ENCODE measurements around the gene POU2F1. TPM values are rescaled to one million over a fixed set of nuclear protein-coding genes. Genes with fewer than 3 reads are reported as not detected.

The POU2F1 gene
- polyA plus RNA-seq, 1 donor (not counting 4 experiments of a cell fraction or from before 2014, with no cell fraction given): 3.2 TPM

- no peak overlapping the region for H3K4me2 ChIP-seq (ENCODE audit: control insufficient read depth, extremely low read depth, insufficient read depth, low read depth, low read length)
- H4K20me1 ChIP-seq (ENCODE audit: control insufficient read depth, extremely low read depth, insufficient read depth, low read length): no peaks in the 10 kb centered on the region
- no peaks in the 10 kb centered on the region for H3K9me3 ChIP-seq (ENCODE audit: control insufficient read depth, low read depth, low read length)
- no peak overlapping the region for H3K4me3 ChIP-seq (ENCODE audit: control insufficient read depth in 2 of 3, extremely low read depth in 1 of 3, insufficient read depth in 2 of 3, low read depth in 1 of 3, low read length in 3 of 3)
- H3K79me2 ChIP-seq (ENCODE audit: control insufficient read depth, insufficient read depth, low read length): no peaks in the 10 kb centered on the region
- H3K9me1 ChIP-seq (ENCODE audit: control insufficient read depth, extremely low read depth, insufficient read depth, low read length): no peaks in the 10 kb centered on the region
- no peak overlapping the region for H3K9ac ChIP-seq (ENCODE audit: control insufficient read depth, extremely low read depth, insufficient read depth, low read length)
- H3K27me3 ChIP-seq (ENCODE audit: control insufficient read depth, extremely low read depth, insufficient read depth, low read length): no peaks in the 10 kb centered on the region
- DNase-seq (ENCODE audit: low read depth, low spot score) (no peak), FAIRE-seq (no peak)
- no peak for TF ChIP-seq EZH2 (IDR thresholded peaks at IDR 0.05; ENCODE audit: low read length)
- no peak for TF ChIP-seq CTCF (optimal IDR thresholded peaks at IDR 0.05 in 1 of 3, IDR thresholded peaks at IDR 0.05 in 1 of 3, conservative IDR thresholded peaks at IDR 0.05 in 1 of 3; ENCODE audit: extremely low read depth in 1 of 3, insufficient read depth in 2 of 3, low read length in 3 of 3)
- H3K27ac ChIP-seq (ENCODE audit: control insufficient read depth, insufficient read depth, low read length): no peak overlapping the region
- dilution Hi-C loops (cut with MboI; ENCODE audit: extremely low pct_ligation_motif_present, low sequenced_read_pairs): no loop called here
- no peaks in the 10 kb centered on the region for H3K4me1 ChIP-seq (ENCODE audit: control insufficient read depth, extremely low read depth, insufficient read depth, low read length)
- H3K36me3 ChIP-seq (ENCODE audit: control insufficient read depth in 2 of 2, extremely low read depth in 1 of 2, insufficient read depth in 2 of 2, low read length in 2 of 2): peaks cover 1 to 6% of the 10 kb centered on the region in 2 experiments
- H2AFZ ChIP-seq (ENCODE audit: control insufficient read depth, low read length): no peak overlapping the region
Measured at GRCh38 chr1:167416506-167416905, 195.8 kb downstream of the POU2F1 start.

- Histone ChIP-seq H3K4me3 (ENCODE audit: control insufficient read depth in 2 of 3, extremely low read depth in 1 of 3, insufficient read depth in 2 of 3, low read depth in 1 of 3, low read length in 3 of 3) (no peak overlapping the region), H3K36me3 (ENCODE audit: control insufficient read depth in 2 of 2, extremely low read depth in 1 of 2, insufficient read depth in 2 of 2, low read length in 2 of 2) (no peaks in the 10 kb centered on the region)
- TF ChIP-seq CTCF (optimal IDR thresholded peaks at IDR 0.05 in 1 of 3, IDR thresholded peaks at IDR 0.05 in 1 of 3, conservative IDR thresholded peaks at IDR 0.05 in 1 of 3; ENCODE audit: extremely low read depth in 1 of 3, insufficient read depth in 2 of 3, low read length in 3 of 3) (no peak), EZH2 (IDR thresholded peaks at IDR 0.05; ENCODE audit: low read length) (no peak)
Measured at GRCh38 chr1:167418391-167418790, 197.7 kb downstream of the POU2F1 start.

More at GRCh38 chr1:167418391-167418790, 197.7 kb downstream of the POU2F1 start:
- H3K9me1 ChIP-seq (ENCODE audit: control insufficient read depth, extremely low read depth, insufficient read depth, low read length): no peaks in the 10 kb centered on the region
- H3K27me3 ChIP-seq (ENCODE audit: control insufficient read depth, extremely low read depth, insufficient read depth, low read length): no peaks in the 10 kb centered on the region
- H3K79me2 ChIP-seq (ENCODE audit: control insufficient read depth, insufficient read depth, low read length): no peaks in the 10 kb centered on the region
- no peaks in the 10 kb centered on the region for H3K9me3 ChIP-seq (ENCODE audit: control insufficient read depth, low read depth, low read length)
- H2AFZ ChIP-seq (ENCODE audit: control insufficient read depth, low read length): no peak overlapping the region
- H4K20me1 ChIP-seq (ENCODE audit: control insufficient read depth, extremely low read depth, insufficient read depth, low read length): no peaks in the 10 kb centered on the region
- H3K4me1 ChIP-seq (ENCODE audit: control insufficient read depth, extremely low read depth, insufficient read depth, low read length): peaks cover under 1% of the 10 kb centered on the region
- DNase-seq (ENCODE audit: low read depth, low spot score): no peak
- H3K9ac ChIP-seq (ENCODE audit: control insufficient read depth, extremely low read depth, insufficient read depth, low read length): no peak overlapping the region
- dilution Hi-C loops (cut with MboI; ENCODE audit: extremely low pct_ligation_motif_present, low sequenced_read_pairs): no loop called here
- H3K4me2 ChIP-seq (ENCODE audit: control insufficient read depth, extremely low read depth, insufficient read depth, low read depth, low read length): no peak overlapping the region
- no peak overlapping the region for H3K27ac ChIP-seq (ENCODE audit: control insufficient read depth, insufficient read depth, low read length)
- no peak for FAIRE-seq
